ENCODE measurements around the gene LAMA1. TPM values are rescaled to one million over a fixed set of nuclear protein-coding genes. Genes with fewer than 3 reads are reported as not detected.

Gene LAMA1
- total RNA-seq, 2 experiments from 2014 or later = not detected

DNA sequence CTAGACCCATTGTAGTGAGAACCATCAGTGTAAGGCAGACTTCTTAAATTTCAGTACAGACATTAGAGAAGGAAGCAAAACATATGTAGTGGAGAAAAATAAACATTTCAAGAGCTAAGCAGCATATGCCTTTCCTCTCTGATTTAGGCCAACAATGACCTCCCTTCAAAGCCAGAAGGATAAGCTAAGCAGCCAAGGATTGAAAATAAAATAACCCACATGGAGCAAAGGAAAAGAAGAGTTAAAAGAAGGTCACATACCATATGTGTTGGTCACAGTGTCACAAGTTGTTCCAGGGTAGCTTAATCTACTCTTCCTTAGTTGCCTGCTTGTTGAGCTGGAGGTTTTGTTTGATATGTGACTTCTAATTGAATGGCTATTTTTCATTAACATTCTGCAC lies 15.6 kb upstream of the LAMA1 start:
- Mint-ChIP-seq H3K4me3 (no peak overlapping the region), H3K4me1 (no peaks in the 10 kb centered on the region), H3K27me3 (no peaks in the 10 kb centered on the region), H3K27ac (no peak overlapping the region), H3K9me3 (peaks cover 12% of the 10 kb centered on the region), H3K36me3 (ENCODE audit: low read depth) (no peaks in the 10 kb centered on the region)
- CTCF ChIA-PET = no interaction called here
- no peak for DNase-seq
- POLR2A ChIA-PET = no interaction called here

DNA sequence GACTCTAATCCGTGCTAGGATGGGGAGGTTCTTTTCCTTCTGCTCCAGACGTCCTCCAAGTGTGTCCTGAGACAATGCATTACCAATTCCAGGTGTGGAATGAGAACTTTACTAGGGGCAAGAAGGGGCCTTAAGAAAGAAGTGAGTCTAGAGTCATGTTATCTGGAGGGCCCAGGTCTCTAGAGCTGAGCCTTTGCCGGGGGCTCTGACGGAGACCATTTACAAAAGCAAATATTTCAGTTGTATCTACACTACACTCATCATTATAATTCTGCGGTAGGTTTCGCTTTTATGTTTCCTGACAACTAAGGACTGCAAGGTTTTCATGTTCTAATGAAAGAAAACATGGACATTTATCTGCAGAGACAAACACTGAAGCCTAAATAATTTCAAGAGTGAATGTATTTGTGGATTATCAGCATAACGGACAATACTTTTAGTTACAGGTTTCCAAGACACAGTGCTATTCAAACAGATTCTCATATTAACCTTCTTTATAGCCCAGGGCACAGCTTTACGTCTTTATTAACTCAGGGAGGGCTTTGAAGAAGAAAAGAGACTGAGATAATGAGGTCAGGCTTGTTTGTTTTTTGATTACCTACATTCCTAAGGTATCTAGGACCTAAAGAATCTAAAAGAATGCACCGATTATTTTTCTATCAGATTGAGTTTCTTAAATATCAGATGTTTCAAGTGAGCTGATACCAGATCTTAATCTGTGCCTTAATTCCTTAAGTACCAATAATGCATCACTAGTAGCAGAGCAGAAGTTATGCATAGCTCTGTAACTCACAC lies 15.0 kb upstream of the LAMA1 start:
- peaks cover 14% of the 10 kb centered on the region for H3K9me3 Mint-ChIP-seq
- POLR2A ChIA-PET = no interaction called here
- H3K36me3 Mint-ChIP-seq (ENCODE audit: low read depth) = no peaks in the 10 kb centered on the region
- no peaks in the 10 kb centered on the region for H3K4me1 Mint-ChIP-seq
- CTCF ChIA-PET = no interaction called here
- no peak overlapping the region for H3K27ac Mint-ChIP-seq
- DNase-seq = no peak
- H3K4me3 Mint-ChIP-seq = no peak overlapping the region
- H3K27me3 Mint-ChIP-seq = no peaks in the 10 kb centered on the region

DNA sequence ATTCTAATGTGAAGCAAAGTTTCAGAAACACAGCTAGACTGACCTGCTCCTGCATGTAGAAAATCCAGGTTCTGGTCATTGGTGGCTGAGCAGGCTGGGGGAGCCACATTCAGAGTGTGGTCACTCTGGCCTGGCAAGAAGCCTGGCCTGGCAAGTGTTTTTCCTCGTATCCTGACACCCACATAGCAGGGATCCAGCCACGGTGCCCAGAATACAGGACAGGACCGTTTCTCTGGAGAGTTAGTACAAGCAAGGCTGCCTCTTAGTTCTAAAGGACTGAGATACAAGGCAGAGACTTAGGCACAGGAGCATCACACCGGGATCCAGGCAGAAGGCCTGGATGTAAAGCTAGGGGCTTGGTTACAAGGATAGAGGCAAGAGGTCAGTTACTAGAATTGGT lies 4.8 kb upstream of the LAMA1 start:
- Mint-ChIP-seq H3K9me3 (peaks cover 5% of the 10 kb centered on the region), H3K27ac (no peak overlapping the region), H3K4me3 (no peak overlapping the region), H3K36me3 (ENCODE audit: low read depth) (no peaks in the 10 kb centered on the region), H3K27me3 (peaks cover 3% of the 10 kb centered on the region), H3K4me1 (no peaks in the 10 kb centered on the region)
- POLR2A ChIA-PET = no interaction called here
- CTCF ChIA-PET = no interaction called here
- DNase-seq = no peak

DNA sequence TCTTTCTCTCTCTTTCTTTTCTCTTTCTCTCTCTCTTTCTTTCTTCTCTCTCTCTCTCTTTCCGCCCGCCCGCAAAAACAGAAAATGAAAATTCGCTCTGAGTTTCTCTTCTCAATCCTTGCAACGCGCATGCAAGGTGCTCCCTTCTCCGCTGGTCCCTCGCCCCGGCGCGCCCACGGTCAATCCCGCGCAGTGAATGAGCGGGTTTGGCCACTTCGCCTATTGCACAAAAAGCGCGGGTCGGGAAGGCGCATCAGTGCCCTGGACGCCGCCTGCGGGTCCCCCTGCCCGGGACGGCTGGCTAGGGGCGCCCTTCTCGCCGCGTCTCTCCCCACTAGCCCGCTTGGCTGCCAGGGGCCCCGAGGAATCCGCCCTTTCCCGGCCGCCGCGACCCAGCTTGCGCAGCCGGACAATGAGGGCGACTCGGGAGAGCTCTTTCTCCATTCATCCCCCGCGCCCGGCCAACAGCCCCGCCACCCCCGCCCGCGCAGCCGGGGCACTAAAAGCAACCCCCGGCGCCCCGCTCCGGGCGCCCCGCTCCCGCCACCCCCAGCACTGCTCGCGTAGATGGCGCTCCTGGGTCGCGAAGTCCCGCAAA lies 706 bp downstream of the LAMA1 start:
- Mint-ChIP-seq H3K36me3 (ENCODE audit: low read depth) (no peaks in the 10 kb centered on the region), H3K9me3 (peaks cover 2% of the 10 kb centered on the region), H3K27ac (no peak overlapping the region), H3K4me1 (peaks cover 2% of the 10 kb centered on the region), H3K4me3 (no peak overlapping the region), H3K27me3 (peaks cover 18% of the 10 kb centered on the region)
- ChIA-PET CTCF (no interaction called here), POLR2A (no interaction called here)
- DNase-seq = no peak

DNA sequence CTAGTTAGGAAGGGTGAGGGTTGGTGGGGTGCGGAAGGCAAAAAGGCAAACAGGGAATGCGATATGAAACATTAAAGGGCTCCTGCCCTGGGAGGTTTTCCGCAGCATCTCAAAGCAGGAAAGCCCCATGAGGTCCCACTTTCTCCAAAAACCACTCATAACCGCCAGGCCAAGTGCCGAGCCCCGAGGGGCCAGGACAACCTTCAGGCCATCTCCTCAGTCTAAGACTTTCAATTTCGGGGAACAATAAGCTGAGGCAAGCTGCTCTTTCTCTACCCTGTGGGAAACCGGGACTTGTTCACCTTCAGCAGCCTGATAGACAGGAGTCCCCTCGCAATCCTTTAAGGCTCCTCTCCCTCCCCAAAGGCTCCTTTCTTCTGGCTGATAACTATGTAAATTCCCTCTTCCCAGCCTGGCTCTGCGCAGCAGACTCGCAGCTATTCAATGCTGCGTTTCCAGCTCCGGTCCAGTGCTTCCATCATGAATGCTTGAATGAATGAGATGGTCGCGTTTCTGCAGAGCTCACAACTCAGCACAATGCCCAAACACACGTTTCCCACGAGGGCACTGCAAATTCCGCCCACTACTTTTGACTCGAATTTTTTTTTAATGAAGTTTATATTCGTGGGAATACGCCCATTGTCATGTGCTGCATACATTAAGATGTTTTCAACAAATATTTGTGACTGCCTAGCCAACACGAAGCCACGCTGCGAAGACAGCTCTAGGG lies 1.4 kb downstream of the LAMA1 start:
- H3K36me3 Mint-ChIP-seq (ENCODE audit: low read depth) = no peaks in the 10 kb centered on the region
- peaks cover 2% of the 10 kb centered on the region for H3K9me3 Mint-ChIP-seq
- H3K27me3 Mint-ChIP-seq = peaks cover 18% of the 10 kb centered on the region
- POLR2A ChIA-PET = no interaction called here
- H3K27ac Mint-ChIP-seq = no peak overlapping the region
- peaks cover 2% of the 10 kb centered on the region for H3K4me1 Mint-ChIP-seq
- CTCF ChIA-PET = interaction anchor here (0.5 kb wide), 1 partner anchor 32 kb away, joined by 3 read pairs; no protein-coding TSS in a partner anchor
- DNase-seq = no peak
- no peak overlapping the region for H3K4me3 Mint-ChIP-seq

DNA sequence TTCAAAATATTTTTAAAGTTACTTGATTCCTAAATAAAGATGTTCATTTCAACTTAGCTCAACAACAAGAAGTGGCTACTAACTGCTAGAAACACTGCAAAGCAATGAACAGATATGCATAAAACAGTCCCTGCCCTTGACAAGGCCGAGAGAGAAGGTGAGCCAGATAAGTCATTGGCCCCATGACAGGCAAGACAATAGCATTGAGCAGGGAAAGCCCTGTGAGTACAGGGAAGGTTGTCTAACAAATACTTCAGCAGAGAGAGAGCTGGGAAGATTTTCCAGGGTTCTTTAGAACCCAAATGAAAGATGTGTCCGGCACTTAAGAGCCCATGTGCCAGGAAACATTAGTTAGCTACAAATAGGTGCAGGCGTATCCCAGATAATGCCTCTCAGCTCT lies 4.7 kb downstream of the LAMA1 start:
- Mint-ChIP-seq H3K4me3 (no peak overlapping the region), H3K4me1 (peaks cover 2% of the 10 kb centered on the region), H3K27me3 (peaks cover 15% of the 10 kb centered on the region), H3K27ac (no peak overlapping the region), H3K36me3 (ENCODE audit: low read depth) (no peaks in the 10 kb centered on the region), H3K9me3 (peaks cover 6% of the 10 kb centered on the region)
- no peak for DNase-seq
- ChIA-PET CTCF (no interaction called here), POLR2A (no interaction called here)

DNA sequence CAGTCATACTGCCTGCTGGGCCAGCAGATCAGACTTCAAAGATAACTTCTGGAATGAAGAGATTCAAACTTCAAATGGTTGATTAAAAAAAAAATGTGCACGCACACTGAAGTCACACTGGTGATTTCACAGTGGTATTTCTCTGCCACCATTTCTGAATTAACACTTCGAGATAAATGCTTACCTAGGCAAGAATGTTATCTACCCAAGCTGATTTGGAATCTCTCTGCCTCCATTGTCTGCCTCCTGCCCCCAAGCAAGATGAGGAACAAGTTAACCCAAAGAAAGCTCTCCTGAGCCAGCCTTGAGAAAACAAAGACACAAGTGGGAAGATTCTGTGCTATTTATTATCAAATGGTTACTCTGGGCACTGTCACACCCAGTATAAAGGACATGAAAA lies 6.5 kb downstream of the LAMA1 start:
- peaks cover 8% of the 10 kb centered on the region for H3K27me3 Mint-ChIP-seq
- no peaks in the 10 kb centered on the region for H3K36me3 Mint-ChIP-seq (ENCODE audit: low read depth)
- CTCF ChIA-PET = no interaction called here

DNA sequence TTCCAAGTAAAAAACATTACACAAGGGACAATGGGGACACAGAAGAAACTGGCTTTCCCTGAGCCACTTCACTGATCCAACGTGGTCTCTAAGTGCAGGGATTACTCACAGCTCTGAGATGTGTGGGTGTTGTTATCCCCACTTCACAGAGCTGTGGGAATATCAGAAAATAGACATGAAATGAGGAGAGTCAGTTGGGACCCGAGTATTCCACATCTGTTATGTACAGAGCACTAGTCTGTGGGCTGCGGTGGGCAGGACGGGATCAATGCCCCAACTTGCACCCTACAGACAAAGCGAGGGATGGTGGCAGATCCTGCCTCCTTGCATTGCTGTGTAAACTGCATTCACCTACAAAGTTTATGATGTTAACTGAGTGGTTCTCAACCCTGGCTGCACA lies 11.7 kb downstream of the LAMA1 start:
- H3K36me3 Mint-ChIP-seq (ENCODE audit: low read depth) = no peaks in the 10 kb centered on the region
- no peaks in the 10 kb centered on the region for H3K4me1 Mint-ChIP-seq
- ChIA-PET CTCF (no interaction called here), POLR2A (no interaction called here)
- H3K9me3 Mint-ChIP-seq = peaks cover 18% of the 10 kb centered on the region
- no peaks in the 10 kb centered on the region for H3K27me3 Mint-ChIP-seq
- H3K27ac Mint-ChIP-seq = no peak overlapping the region
- no peak for DNase-seq
- no peak overlapping the region for H3K4me3 Mint-ChIP-seq

More for the DNA sequence above, 6.5 kb downstream of the LAMA1 start:
- no peaks in the 10 kb centered on the region for H3K4me1 Mint-ChIP-seq
- POLR2A ChIA-PET = no interaction called here
- DNase-seq = no peak
- no peak overlapping the region for H3K4me3 Mint-ChIP-seq
- H3K9me3 Mint-ChIP-seq = peaks cover 9% of the 10 kb centered on the region
- no peak overlapping the region for H3K27ac Mint-ChIP-seq

DNA sequence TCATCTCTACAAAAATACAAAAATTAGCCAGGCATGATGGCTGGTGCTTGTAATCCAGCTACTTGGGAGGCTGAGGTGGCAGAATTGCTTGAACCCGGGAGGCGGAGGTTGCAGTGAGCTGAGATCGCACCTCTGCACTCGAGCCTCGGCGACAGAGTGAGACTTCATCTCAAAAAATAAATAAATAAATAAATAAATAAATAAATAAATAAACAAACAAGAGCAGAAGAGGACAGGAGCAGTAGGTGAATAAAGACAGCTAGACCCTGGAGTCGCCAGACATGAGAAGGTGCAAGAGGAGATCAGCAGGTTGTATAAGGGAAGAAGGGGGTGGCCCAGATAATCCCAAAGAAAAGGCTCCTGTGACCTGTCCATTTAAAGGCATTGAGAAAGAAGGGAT lies 12.3 kb downstream of the LAMA1 start:
- H3K9me3 Mint-ChIP-seq = peaks cover 18% of the 10 kb centered on the region
- no peaks in the 10 kb centered on the region for H3K36me3 Mint-ChIP-seq (ENCODE audit: low read depth)
- ChIA-PET CTCF (no interaction called here), POLR2A (no interaction called here)
- no peaks in the 10 kb centered on the region for H3K4me1 Mint-ChIP-seq
- no peak overlapping the region for H3K4me3 Mint-ChIP-seq
- DNase-seq = no peak
- no peaks in the 10 kb centered on the region for H3K27me3 Mint-ChIP-seq
- no peak overlapping the region for H3K27ac Mint-ChIP-seq

DNA sequence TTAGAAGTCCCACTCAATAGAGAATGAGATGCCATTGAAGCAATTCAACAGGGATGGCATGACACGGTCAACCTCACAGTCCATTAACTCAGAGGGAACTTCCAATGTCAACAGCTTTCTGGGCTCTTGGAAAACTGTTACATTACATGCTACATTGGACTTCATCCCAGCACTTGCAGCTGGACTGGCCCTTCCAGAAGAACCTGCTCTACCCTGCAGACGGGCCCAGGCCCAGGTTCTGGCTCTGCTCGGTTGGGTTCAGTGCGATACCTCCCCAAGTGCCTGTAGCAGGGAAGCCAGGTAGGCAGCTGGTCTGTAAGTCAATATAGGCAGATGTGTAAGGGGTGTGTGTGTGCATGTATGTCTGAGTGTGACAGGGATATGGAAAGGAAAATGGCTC lies 12.9 kb downstream of the LAMA1 start:
- CTCF ChIA-PET = no interaction called here
- POLR2A ChIA-PET = no interaction called here
- no peaks in the 10 kb centered on the region for H3K27me3 Mint-ChIP-seq
- H3K4me1 Mint-ChIP-seq = no peaks in the 10 kb centered on the region
- no peak overlapping the region for H3K27ac Mint-ChIP-seq
- peaks cover 18% of the 10 kb centered on the region for H3K9me3 Mint-ChIP-seq
- no peaks in the 10 kb centered on the region for H3K36me3 Mint-ChIP-seq (ENCODE audit: low read depth)
- DNase-seq = no peak
- H3K4me3 Mint-ChIP-seq = no peak overlapping the region

DNA sequence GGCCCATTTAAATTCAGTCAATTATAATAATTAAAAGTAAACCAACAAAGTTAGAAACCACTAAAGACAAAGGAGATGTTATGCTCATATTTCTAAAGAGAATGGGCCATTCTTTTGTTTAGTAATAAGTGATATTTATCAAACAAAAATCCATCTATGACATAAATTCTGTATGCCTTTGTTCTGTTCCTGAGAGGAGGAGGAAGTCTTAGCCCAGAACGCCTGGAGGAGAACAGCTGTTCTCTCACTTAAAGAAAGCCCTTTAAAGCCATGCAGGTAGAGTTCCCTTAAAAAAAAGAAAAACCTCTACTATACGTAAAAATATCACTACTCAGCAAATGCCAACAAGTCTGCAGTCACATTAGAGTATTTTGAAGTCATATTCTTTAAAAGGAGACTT lies 15.5 kb downstream of the LAMA1 start:
- no peak for DNase-seq
- ChIA-PET POLR2A (no interaction called here), CTCF (no interaction called here)
- H3K27ac Mint-ChIP-seq = no peak overlapping the region
- H3K9me3 Mint-ChIP-seq = peaks cover 14% of the 10 kb centered on the region
- no peaks in the 10 kb centered on the region for H3K4me1 Mint-ChIP-seq
- H3K27me3 Mint-ChIP-seq = no peaks in the 10 kb centered on the region
- no peaks in the 10 kb centered on the region for H3K36me3 Mint-ChIP-seq (ENCODE audit: low read depth)
- H3K4me3 Mint-ChIP-seq = no peak overlapping the region

DNA sequence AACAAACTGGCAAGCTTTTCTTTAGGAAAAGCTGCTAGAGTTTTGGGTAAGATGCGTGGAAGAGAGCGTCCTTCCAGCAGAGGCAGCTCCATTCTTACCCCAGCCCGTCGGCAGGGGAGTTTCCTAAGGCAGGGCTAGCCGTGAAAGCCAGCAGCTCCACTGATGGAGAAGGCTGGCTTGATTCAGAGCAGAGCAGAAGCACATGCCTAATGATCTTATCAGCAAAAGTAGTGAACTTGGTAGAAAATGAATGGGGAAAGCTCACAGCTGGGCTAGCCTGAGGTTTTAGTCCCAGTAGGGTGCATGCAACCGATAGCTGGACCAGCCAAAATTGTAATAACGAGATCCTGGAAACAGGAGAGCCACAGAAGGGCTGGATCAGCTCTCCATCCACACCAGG lies 20.8 kb downstream of the LAMA1 start:
- Mint-ChIP-seq H3K27me3 (no peaks in the 10 kb centered on the region), H3K27ac (no peak overlapping the region), H3K9me3 (peaks cover 3% of the 10 kb centered on the region), H3K4me1 (no peaks in the 10 kb centered on the region), H3K4me3 (no peak overlapping the region), H3K36me3 (ENCODE audit: low read depth) (no peaks in the 10 kb centered on the region)
- ChIA-PET POLR2A (no interaction called here), CTCF (no interaction called here)
- no peak for DNase-seq

DNA sequence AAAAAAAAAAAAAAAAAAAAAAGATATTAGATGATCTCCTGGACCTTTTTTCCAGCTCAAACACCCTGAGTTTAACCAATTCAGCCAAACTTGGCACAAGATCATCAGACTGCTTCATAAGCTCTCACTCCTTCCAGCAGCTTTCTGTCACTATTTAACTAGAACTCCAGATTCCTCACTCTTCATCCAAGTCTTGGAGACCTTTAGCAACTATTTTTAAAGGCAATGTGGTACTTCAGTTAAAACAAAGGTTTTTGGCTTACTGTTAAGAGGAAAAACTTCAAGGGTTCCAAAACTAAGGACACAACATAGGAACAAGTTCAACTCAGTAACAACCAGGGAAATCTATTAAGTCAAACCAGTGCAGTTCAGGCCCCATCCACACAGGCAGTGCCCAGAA lies 23.2 kb downstream of the LAMA1 start:
- no peaks in the 10 kb centered on the region for H3K4me1 Mint-ChIP-seq
- H3K27me3 Mint-ChIP-seq = no peaks in the 10 kb centered on the region
- no peak for DNase-seq
- peaks cover 3% of the 10 kb centered on the region for H3K9me3 Mint-ChIP-seq
- no peak overlapping the region for H3K4me3 Mint-ChIP-seq
- CTCF ChIA-PET = no interaction called here
- POLR2A ChIA-PET = no interaction called here
- no peaks in the 10 kb centered on the region for H3K36me3 Mint-ChIP-seq (ENCODE audit: low read depth)
- no peak overlapping the region for H3K27ac Mint-ChIP-seq

DNA sequence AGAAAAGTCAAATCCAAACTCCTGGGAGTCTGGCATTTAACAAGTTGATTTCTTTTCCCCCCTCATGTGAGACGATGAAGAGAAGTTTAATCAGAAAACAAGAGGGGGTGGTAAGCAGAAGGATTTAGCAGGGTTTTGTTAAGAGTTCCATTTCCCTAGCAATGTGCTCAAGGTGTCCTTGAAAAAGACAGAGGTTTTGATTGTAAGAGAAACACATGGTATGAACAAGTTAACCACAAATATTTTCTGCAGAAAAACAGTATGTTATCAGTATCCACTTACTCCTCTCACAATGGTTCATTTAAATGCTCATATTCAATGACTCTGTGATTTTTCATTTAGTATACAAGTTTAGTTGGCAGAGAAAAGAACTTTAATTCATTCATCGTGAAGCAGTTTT lies 26.8 kb downstream of the LAMA1 start:
- ChIA-PET POLR2A (no interaction called here), CTCF (no interaction called here)
- Mint-ChIP-seq H3K4me3 (no peak overlapping the region), H3K4me1 (no peaks in the 10 kb centered on the region), H3K9me3 (peaks cover 3% of the 10 kb centered on the region), H3K36me3 (ENCODE audit: low read depth) (no peaks in the 10 kb centered on the region), H3K27me3 (no peaks in the 10 kb centered on the region), H3K27ac (no peak overlapping the region)
- DNase-seq = no peak

Data from activated CD4-positive, alpha-beta memory T cell treated with anti-CD3 and anti-CD28 coated beads, Interleukin-2, amount 10 ng/mL, durations not matched to agents 7 days and 5 days (primary cell).